Astrocyte (in vitro differentiated cells and primary cell): ENCODE results near the gene PIBF1. TPM values are rescaled to one million over a fixed set of nuclear protein-coding genes. Genes with fewer than 3 reads are reported as not detected.
"Not testable (repeated sequence)": the region's sequence is repeated elsewhere in the genome, so short reads cannot be mapped to it uniquely, and the experiment has no call there.

ENCODE experiments used
- DNase-seq: peaks from one replicate; pipeline ENCODE4 v3.0.0-alpha.2; 2010; ENCODE audit warnings: low read depth
- FAIRE-seq: peaks from 2 replicates; lab custom pipeline; 2011; peaks lifted over from hg19 to GRCh38; lab: Jason Lieb, UNC
- H2AFZ ChIP-seq: 2 replicates; pipeline ENCODE4 v1.6.0; 2012; ENCODE audit warnings: low read depth, low read length, inconsistent platforms
- H3K27ac ChIP-seq: 2 replicates; pipeline ENCODE4 v1.5.1; 2011; ENCODE audit warnings: low read depth, low read length, inconsistent platforms
- H3K27me3 ChIP-seq: 2 replicates; pipeline ENCODE4 v1.6.0; 2011; ENCODE audit warnings: low read length, inconsistent platforms; ENCODE audit not compliant: insufficient read depth
- H3K36me3 ChIP-seq: 2 replicates; pipeline ENCODE4 v1.5.1; 2011; ENCODE audit warnings: low read length, inconsistent platforms; ENCODE audit not compliant: insufficient read depth
- H3K4me1 ChIP-seq: 2 replicates; pipeline ENCODE4 v1.5.1; 2011; ENCODE audit warnings: low read length, inconsistent platforms; ENCODE audit not compliant: insufficient read depth
- H3K4me2 ChIP-seq: 2 replicates; pipeline ENCODE4 v1.6.0; 2012; ENCODE audit warnings: low read length, inconsistent platforms
- H3K4me3 ChIP-seq: 2 replicates; pipeline ENCODE4 v1.5.1; 2011; ENCODE audit warnings: low read depth, mild to moderate bottlenecking, low read length, inconsistent platforms; ENCODE audit not compliant: insufficient read depth
- H3K79me2 ChIP-seq: 2 replicates; pipeline ENCODE4 v1.6.0; 2012; ENCODE audit warnings: mild to moderate bottlenecking, low read length, inconsistent platforms; ENCODE audit not compliant: insufficient read depth
- H3K9ac ChIP-seq: 2 replicates; pipeline ENCODE4 v1.6.0; 2012; ENCODE audit warnings: mild to moderate bottlenecking, low read length, inconsistent platforms
- H3K9me3 ChIP-seq: 2 replicates; pipeline ENCODE4 v1.5.1; 2012; ENCODE audit warnings: low read depth, mild to moderate bottlenecking, low read length, inconsistent platforms; ENCODE audit not compliant: insufficient read depth
- H4K20me1 ChIP-seq: 2 replicates; pipeline ENCODE4 v1.6.0; 2012; ENCODE audit warnings: low read length, inconsistent platforms; ENCODE audit not compliant: insufficient read depth
- H3K27ac Mint-ChIP-seq: one replicate; pipeline ENCODE4 v1.8.0; 2021; ENCODE audit warnings: mild to moderate bottlenecking, mixed read lengths; ENCODE audit not compliant: unreplicated experiment
- H3K27me3 Mint-ChIP-seq: one replicate; pipeline ENCODE4 v1.8.0; 2021; ENCODE audit warnings: low read depth, mixed read lengths; ENCODE audit not compliant: unreplicated experiment
- H3K36me3 Mint-ChIP-seq: one replicate; pipeline ENCODE4 v1.8.0; 2021; ENCODE audit warnings: low read depth, mixed read lengths; ENCODE audit not compliant: unreplicated experiment
- H3K4me1 Mint-ChIP-seq: one replicate; pipeline ENCODE4 v1.8.0; 2021; ENCODE audit warnings: low read depth, mixed read lengths; ENCODE audit not compliant: unreplicated experiment
- H3K4me3 Mint-ChIP-seq: one replicate; pipeline ENCODE4 v1.8.0; 2021; ENCODE audit warnings: mild to moderate bottlenecking, moderate library complexity, mixed read lengths; ENCODE audit not compliant: unreplicated experiment
- H3K9me3 Mint-ChIP-seq: one replicate; pipeline ENCODE4 v1.8.0; 2021; ENCODE audit warnings: mild to moderate bottlenecking, mixed read lengths; ENCODE audit not compliant: unreplicated experiment
- CTCF ChIP-seq: IDR thresholded peaks from 2 replicates; pipeline ENCODE4 v1.5.1; 2011; ENCODE audit warnings: low read depth, mild to moderate bottlenecking, inconsistent platforms, low read length, moderate library complexity; ENCODE audit not compliant: insufficient read depth
- EZH2 ChIP-seq: IDR thresholded peaks from 2 replicates; pipeline ENCODE4 v1.6.1; 2012; ENCODE audit warnings: mild to moderate bottlenecking, low read length, inconsistent platforms; ENCODE audit not compliant: insufficient read depth
- total RNA-seq: library from RNA; stranded (reverse); gene quantifications from 2 replicates; pipeline ENCODE4 v1.2.1, GENCODE V29; 2021

PIBF1 gene
- total RNA-seq, 1 donor from 2014 or later: 19.3 TPM

GRCh38 chr13:72763411-72763810, 18.5 kb upstream of the PIBF1 start:
- Histone ChIP-seq H3K9ac (no peak overlapping the region), H3K27me3 (no peaks in the 10 kb centered on the region), H3K27ac (no peak overlapping the region), H3K4me3 (no peak overlapping the region), H3K4me1 (no peaks in the 10 kb centered on the region), H3K9me3 (no peaks in the 10 kb centered on the region), H4K20me1 (peaks cover 8% of the 10 kb centered on the region), H2AFZ (no peak overlapping the region), H3K36me3 (peaks cover 84% of the 10 kb centered on the region), H3K79me2 (no peaks in the 10 kb centered on the region), H3K4me2 (no peak overlapping the region)
- FAIRE-seq (no peak), DNase-seq (no peak)
- Mint-ChIP-seq H3K4me3 (no peak overlapping the region), H3K27me3 (no peaks in the 10 kb centered on the region), H3K9me3 (no peaks in the 10 kb centered on the region), H3K27ac (no peak overlapping the region), H3K36me3 (peaks cover 3% of the 10 kb centered on the region), H3K4me1 (no peaks in the 10 kb centered on the region)
- TF ChIP-seq EZH2: no peak
- TF ChIP-seq CTCF: no peak

- FAIRE-seq (no peak), DNase-seq (peak; percentile 3)
- H3K4me3 Mint-ChIP-seq: no peak overlapping the region
- H3K4me2 ChIP-seq: no peak overlapping the region
- H3K36me3 ChIP-seq: peaks cover 75% of the 10 kb centered on the region
- H3K9me3 ChIP-seq: no peaks in the 10 kb centered on the region
- peaks cover 24% of the 10 kb centered on the region for H4K20me1 ChIP-seq
- H3K4me3 ChIP-seq: no peak overlapping the region
- H3K9ac ChIP-seq: no peak overlapping the region
- peaks cover under 1% of the 10 kb centered on the region for H3K4me1 Mint-ChIP-seq
- no peaks in the 10 kb centered on the region for H3K9me3 Mint-ChIP-seq
- no peak overlapping the region for H2AFZ ChIP-seq
- no peak overlapping the region for H3K27ac ChIP-seq
- no peaks in the 10 kb centered on the region for H3K27me3 Mint-ChIP-seq
- no peaks in the 10 kb centered on the region for H3K27me3 ChIP-seq
- no peaks in the 10 kb centered on the region for H3K4me1 ChIP-seq
- peaks cover 25% of the 10 kb centered on the region for H3K79me2 ChIP-seq
- no peak for TF ChIP-seq CTCF
- no peak for TF ChIP-seq EZH2
- no peak overlapping the region for H3K27ac Mint-ChIP-seq
- H3K36me3 Mint-ChIP-seq: peaks cover 2% of the 10 kb centered on the region
These were observed 7.9 kb upstream of the PIBF1 start for GRCh38 chr13:72774019-72774418.

- peak overlapping the region; percentile 84 for H3K27ac ChIP-seq
- H3K36me3 ChIP-seq: peaks cover 7% of the 10 kb centered on the region
- H3K9ac ChIP-seq: peak overlapping the region; percentile 93
- H3K4me2 ChIP-seq: peak overlapping the region; percentile 92
- H3K27me3 ChIP-seq: no peaks in the 10 kb centered on the region
- no peaks in the 10 kb centered on the region for H3K9me3 ChIP-seq
- TF ChIP-seq CTCF (no peak), EZH2 (no peak)
- Mint-ChIP-seq H3K4me1 (peaks cover 13% of the 10 kb centered on the region), H3K27ac (peak overlapping the region; percentile 47), H3K36me3 (peaks cover 4% of the 10 kb centered on the region), H3K9me3 (no peaks in the 10 kb centered on the region), H3K27me3 (no peaks in the 10 kb centered on the region), H3K4me3 (peak overlapping the region; percentile 90)
- FAIRE-seq (no peak), DNase-seq (peak; percentile 27)
- H3K79me2 ChIP-seq: peaks cover 97% of the 10 kb centered on the region
- peak overlapping the region; percentile 90 for H2AFZ ChIP-seq
- H3K4me1 ChIP-seq: peaks cover 7% of the 10 kb centered on the region
- H3K4me3 ChIP-seq: peak overlapping the region; percentile 98
- H4K20me1 ChIP-seq: peaks cover 34% of the 10 kb centered on the region
These were observed 784 bp downstream of the PIBF1 start for GRCh38 chr13:72782717-72783116.

GRCh38 chr13:72784679-72785078, 2.7 kb downstream of the PIBF1 start:
- not testable (repeated sequence) for H3K9me3 ChIP-seq, H3K4me2 ChIP-seq, H3K9me3 Mint-ChIP-seq, H3K4me3 Mint-ChIP-seq, H3K4me1 Mint-ChIP-seq, H3K27me3 Mint-ChIP-seq, H3K36me3 Mint-ChIP-seq, H3K27me3 ChIP-seq, H3K36me3 ChIP-seq, H3K27ac ChIP-seq, H3K9ac ChIP-seq, H2AFZ ChIP-seq, DNase-seq, H3K4me1 ChIP-seq, FAIRE-seq, H3K4me3 ChIP-seq
- peak overlapping the region; percentile 7 for H3K27ac Mint-ChIP-seq
- Histone ChIP-seq H4K20me1 (peaks cover 29% of the 10 kb centered on the region), H3K79me2 (peaks cover 96% of the 10 kb centered on the region)
